ENCODE data around the gene METTL24.

DNA sequence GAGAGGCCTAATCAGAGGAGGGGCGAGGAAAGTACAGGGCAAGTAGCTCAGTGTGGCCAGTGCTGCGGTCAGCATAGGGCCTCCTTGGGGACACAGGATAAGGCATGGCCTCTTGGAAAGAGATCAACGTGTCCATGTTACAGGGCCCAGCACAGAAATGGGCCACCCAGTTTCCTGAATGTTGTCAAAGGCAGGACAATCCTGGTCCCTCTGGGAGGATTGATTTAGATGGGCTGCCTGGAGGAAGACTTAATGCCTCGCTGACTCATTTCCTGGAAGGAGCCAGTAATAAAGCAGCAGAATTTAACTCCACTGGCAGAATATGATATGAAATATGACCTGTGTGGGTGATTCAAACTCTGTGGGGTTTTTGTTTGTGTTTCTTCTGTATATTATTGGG is 40.6 kb upstream of the METTL24 start:
- TF ChIP-seq, protein P1, sequence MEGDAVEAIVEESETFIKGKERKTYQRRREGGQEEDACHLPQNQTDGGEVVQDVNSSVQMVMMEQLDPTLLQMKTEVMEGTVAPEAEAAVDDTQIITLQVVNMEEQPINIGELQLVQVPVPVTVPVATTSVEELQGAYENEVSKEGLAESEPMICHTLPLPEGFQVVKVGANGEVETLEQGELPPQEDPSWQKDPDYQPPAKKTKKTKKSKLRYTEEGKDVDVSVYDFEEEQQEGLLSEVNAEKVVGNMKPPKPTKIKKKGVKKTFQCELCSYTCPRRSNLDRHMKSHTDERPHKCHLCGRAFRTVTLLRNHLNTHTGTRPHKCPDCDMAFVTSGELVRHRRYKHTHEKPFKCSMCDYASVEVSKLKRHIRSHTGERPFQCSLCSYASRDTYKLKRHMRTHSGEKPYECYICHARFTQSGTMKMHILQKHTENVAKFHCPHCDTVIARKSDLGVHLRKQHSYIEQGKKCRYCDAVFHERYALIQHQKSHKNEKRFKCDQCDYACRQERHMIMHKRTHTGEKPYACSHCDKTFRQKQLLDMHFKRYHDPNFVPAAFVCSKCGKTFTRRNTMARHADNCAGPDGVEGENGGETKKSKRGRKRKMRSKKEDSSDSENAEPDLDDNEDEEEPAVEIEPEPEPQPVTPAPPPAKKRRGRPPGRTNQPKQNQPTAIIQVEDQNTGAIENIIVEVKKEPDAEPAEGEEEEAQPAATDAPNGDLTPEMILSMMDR (conservative IDR thresholded peaks at IDR 0.05; ENCODE audit: low read length): no peak
- no peak for TF ChIP-seq EZH2phosphoT487 (IDR thresholded peaks at IDR 0.05; ENCODE audit: borderline replicate concordance)
